ENCODE data around the gene CTCF. TPM values are rescaled to one million over a fixed set of nuclear protein-coding genes. Genes with fewer than 3 reads are reported as not detected.

The CTCF gene
- total and polyA plus RNA-seq, 9 donors: 27.4 to 52.3 (median 41.9) TPM

DNA sequence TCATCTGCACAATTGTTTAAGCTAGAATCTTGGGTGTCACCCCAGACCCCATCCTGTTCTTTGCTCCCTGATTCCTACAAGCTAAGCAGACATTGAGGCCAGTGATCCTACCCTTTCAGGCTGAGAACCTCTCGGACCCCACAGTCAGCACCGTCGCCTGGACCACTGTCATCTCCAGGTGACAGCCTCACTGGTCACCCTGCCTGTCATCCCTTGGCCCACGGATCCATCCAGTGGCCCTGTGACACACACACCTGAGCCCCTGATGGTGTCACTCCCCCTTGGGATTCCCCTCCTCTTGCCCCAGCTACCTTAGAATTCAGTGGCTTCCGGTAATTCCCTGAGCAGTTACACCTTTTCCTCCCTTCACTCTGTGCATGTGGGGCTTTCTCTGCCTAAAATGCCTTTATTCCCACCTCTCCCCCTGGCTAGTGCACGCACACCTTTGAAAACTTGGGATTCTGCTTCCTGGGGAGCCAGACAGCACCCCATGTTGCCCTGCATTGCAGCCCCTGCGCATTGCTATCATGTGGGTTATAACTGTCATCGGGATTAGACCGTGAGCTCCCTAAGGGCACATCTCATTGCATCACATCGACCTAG, 107.3 kb downstream of the CTCF start:
- no peak overlapping the region for H3K27ac ChIP-seq (ENCODE audit: low read length)
- no peak overlapping the region for H3K4me3 ChIP-seq (ENCODE audit: low read length)
- no peak for DNase-seq
- H3K9me3 ChIP-seq (replicated peaks; ENCODE audit: control insufficient read depth, low read depth, low read length): no peaks in the 10 kb centered on the region
- 83% methylated on average over 10 of the region's 10 CpGs for WGBS (ENCODE audit: insufficient coverage)
- no peaks in the 10 kb centered on the region for H3K27me3 ChIP-seq (ENCODE audit: control insufficient read depth, insufficient read depth, low read length)
- peaks cover 3% of the 10 kb centered on the region for H3K36me3 ChIP-seq (ENCODE audit: control insufficient read depth, insufficient read depth, low read length)
- peaks cover 40% of the 10 kb centered on the region for H3K4me1 ChIP-seq (ENCODE audit: control insufficient read depth, insufficient read depth, low read length)

DNA sequence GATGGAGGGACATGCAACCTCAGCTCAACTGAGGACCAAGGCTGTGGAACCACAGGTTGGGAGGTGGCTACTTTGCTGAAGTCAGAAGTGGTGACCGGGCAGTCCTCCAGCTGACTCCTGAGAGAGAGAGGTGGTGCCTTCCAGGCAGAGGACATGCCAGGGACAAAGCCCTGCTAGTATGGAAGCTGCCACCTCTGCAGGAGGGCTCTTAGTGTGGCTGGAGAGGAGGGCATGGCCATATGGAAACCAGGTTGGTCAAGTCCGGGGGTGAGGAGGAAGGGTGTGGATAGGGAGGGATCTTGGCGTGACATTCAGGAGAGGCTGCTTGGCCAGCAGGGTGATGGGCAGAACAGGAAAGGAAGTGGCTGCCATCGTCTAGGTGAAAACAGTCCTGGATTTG, 110.0 kb downstream of the CTCF start:
- Histone ChIP-seq H3K9me3 (replicated peaks; ENCODE audit: control insufficient read depth, low read depth, low read length) (no peaks in the 10 kb centered on the region), H3K4me3 (ENCODE audit: low read length) (no peak overlapping the region), H3K27me3 (ENCODE audit: control insufficient read depth, insufficient read depth, low read length) (no peaks in the 10 kb centered on the region), H3K36me3 (ENCODE audit: control insufficient read depth, insufficient read depth, low read length) (peaks cover 5% of the 10 kb centered on the region), H3K27ac (ENCODE audit: low read length) (no peak overlapping the region), H3K4me1 (ENCODE audit: control insufficient read depth, insufficient read depth, low read length) (peaks cover 26% of the 10 kb centered on the region)
- no peak for DNase-seq
- 27% methylated on average over 3 of the region's 4 CpGs for WGBS (ENCODE audit: insufficient coverage)

DNA sequence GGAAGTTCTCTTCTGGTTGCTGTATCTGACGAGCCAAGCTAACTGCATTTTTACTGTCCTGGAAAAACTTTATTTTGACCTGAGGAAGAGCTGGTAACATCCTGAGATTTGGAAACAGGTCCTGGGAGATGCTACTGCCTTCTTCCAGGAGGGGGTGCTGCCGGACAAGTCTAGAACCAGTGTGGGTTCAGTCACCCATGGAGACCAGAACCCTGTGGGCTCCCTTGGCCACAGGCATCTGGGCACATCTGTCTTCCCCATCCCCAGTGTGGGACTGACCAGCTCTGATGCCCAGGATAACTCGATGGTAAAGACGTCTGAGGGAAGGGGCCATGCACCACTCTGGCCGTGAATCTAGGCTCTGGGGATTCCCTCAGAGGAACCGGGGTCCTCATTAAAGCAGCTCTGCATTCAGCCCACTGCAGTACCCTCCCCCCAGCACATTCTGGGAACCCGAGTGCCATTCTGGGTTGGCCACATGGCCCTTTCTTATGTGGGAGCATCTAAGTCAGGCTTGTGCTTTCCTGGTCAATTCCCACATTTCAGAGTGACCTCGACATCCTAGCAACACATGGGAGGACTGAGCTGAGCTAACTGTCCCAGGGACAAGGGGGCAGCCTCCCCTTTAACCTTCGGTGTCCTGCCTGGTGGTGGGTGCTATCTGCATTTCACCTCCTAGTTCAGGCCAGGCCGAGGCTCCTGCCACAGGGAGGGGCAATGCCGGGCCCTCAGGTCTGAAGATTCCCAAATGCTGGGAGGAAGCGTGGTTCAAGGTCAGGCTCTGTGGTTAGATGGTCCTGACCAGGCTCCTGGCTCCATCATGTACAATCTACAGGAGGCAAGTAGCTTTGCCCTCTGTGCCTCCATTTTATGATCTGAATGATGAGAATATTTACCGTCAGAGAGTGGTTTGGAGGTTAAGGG, 110.7 kb downstream of the CTCF start:
- Histone ChIP-seq H3K36me3 (ENCODE audit: control insufficient read depth, insufficient read depth, low read length) (peaks cover 5% of the 10 kb centered on the region), H3K27ac (ENCODE audit: low read length) (peak overlapping the region; percentile 87), H3K9me3 (replicated peaks; ENCODE audit: control insufficient read depth, low read depth, low read length) (no peaks in the 10 kb centered on the region), H3K27me3 (ENCODE audit: control insufficient read depth, insufficient read depth, low read length) (no peaks in the 10 kb centered on the region), H3K4me3 (ENCODE audit: low read length) (no peak overlapping the region), H3K4me1 (ENCODE audit: control insufficient read depth, insufficient read depth, low read length) (peaks cover 20% of the 10 kb centered on the region)
- WGBS (ENCODE audit: insufficient coverage): 59% methylated on average over 11 of the region's 13 CpGs
- peak; percentile 56 for DNase-seq

DNA sequence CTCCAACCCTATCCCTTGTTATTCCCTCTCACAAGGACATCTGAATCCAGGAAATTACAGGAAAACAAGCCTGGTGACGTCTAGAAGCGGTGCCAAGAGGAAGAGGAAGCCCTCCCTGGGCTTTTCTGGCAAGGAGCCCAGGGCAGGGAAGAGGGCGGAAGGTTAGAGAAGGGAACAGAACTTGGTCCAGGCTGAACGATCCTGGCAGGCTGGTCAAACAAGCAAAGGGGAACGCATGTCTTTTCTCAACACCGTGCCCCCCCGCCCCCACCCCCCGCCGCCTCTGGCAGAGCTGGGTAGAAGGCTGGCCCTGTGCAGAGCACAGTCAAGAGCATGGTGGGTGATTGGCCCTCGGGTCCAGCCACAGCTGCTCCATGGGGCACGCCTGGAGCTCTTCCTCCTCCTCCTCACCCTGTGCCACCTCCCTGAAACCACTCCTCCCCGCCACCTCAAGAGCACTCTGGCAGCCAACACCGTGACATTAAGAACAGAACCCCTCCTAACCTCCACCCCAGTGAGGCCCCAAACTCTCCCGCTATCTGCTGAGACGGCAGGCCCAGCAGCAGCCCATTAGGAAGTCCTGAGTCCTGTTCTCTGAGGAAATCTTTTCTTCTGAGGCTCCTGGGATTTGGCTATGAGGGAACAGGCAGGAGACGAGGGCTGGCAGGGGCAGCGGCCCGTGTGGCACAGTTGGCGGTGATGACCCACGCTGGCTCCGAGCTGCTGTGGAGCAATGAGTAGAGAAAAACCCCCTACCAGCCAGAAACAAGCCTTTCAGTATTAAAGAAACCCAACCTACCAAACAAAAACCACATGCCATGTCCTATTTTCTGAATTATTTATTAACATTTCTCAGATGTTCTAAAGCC, 111.6 kb downstream of the CTCF start:
- Histone ChIP-seq H3K4me1 (ENCODE audit: control insufficient read depth, insufficient read depth, low read length) (peaks cover 18% of the 10 kb centered on the region), H3K27me3 (ENCODE audit: control insufficient read depth, insufficient read depth, low read length) (no peaks in the 10 kb centered on the region), H3K9me3 (replicated peaks; ENCODE audit: control insufficient read depth, low read depth, low read length) (no peaks in the 10 kb centered on the region), H3K4me3 (ENCODE audit: low read length) (no peak overlapping the region), H3K27ac (ENCODE audit: low read length) (peak overlapping the region; percentile 87), H3K36me3 (ENCODE audit: control insufficient read depth, insufficient read depth, low read length) (peaks cover 5% of the 10 kb centered on the region)
- peak; percentile 79 for DNase-seq
- WGBS (ENCODE audit: insufficient coverage): 54% methylated on average over 8 of the region's 21 CpGs

DNA sequence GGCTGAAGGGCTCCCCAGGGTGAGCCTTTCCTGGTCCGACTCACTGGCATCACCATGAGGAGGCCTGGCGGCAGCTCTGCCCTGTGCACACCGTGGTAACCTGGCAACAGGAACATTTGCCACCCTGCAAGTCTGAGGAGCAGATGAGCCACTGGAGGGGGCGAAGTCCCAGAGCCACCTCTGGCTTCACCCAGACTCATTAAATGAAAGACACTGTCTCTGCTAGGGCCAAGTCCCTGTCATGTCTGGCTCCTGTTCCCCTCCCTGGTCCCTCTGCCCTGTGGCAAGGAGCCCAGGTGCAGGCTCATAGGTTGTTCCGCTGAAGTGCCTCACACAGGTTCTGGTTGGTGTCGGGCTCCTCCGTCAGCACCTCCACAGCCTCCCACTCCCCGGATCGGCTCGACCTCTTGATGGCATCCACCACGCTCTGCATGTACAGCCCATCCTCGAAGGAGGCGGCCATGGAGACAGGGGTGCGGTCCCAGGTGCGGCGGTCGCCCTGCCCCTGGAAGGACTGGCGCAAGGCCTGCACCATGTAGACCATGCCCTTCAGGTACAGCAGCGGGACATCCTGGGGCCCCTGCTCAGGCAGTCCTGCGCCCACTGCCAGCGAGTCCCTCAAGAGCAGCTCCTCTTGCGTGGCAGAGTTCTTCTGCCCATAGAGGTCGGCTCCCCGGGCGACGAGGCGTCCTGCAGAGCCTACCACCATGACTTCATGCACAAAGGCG, 112.7 kb downstream of the CTCF start:
- DNase-seq: no peak
- Histone ChIP-seq H3K4me3 (ENCODE audit: low read length) (no peak overlapping the region), H3K9me3 (replicated peaks; ENCODE audit: control insufficient read depth, low read depth, low read length) (no peaks in the 10 kb centered on the region), H3K36me3 (ENCODE audit: control insufficient read depth, insufficient read depth, low read length) (peaks cover 5% of the 10 kb centered on the region), H3K4me1 (ENCODE audit: control insufficient read depth, insufficient read depth, low read length) (peaks cover 18% of the 10 kb centered on the region), H3K27me3 (ENCODE audit: control insufficient read depth, insufficient read depth, low read length) (no peaks in the 10 kb centered on the region), H3K27ac (ENCODE audit: low read length) (no peak overlapping the region)
- 92% methylated on average over 28 of the region's 28 CpGs for WGBS (ENCODE audit: insufficient coverage)

DNA sequence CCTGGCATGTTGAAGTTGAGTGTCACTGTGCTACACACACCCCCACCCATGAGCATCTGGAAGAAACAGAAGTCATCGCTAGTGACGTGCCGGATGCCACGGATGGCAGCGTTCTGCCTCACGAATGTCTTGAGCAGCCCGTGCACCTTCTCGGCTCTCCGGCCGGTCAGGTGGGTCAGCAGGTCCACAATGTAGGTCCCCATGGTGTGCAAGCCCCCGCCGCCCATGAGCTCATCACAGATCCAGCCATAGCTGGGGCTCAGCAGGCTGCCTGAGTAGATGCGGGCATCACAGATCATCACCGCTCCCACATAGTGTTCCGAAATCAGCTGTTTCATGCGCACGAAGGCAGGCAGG, 113.2 kb downstream of the CTCF start:
- Histone ChIP-seq H3K36me3 (ENCODE audit: control insufficient read depth, insufficient read depth, low read length) (peaks cover 5% of the 10 kb centered on the region), H3K4me1 (ENCODE audit: control insufficient read depth, insufficient read depth, low read length) (peaks cover 18% of the 10 kb centered on the region), H3K27me3 (ENCODE audit: control insufficient read depth, insufficient read depth, low read length) (no peaks in the 10 kb centered on the region), H3K9me3 (replicated peaks; ENCODE audit: control insufficient read depth, low read depth, low read length) (no peaks in the 10 kb centered on the region), H3K27ac (ENCODE audit: low read length) (no peak overlapping the region), H3K4me3 (ENCODE audit: low read length) (no peak overlapping the region)
- no peak for DNase-seq
- 94% methylated on average over 17 of the region's 17 CpGs for WGBS (ENCODE audit: insufficient coverage)

DNA sequence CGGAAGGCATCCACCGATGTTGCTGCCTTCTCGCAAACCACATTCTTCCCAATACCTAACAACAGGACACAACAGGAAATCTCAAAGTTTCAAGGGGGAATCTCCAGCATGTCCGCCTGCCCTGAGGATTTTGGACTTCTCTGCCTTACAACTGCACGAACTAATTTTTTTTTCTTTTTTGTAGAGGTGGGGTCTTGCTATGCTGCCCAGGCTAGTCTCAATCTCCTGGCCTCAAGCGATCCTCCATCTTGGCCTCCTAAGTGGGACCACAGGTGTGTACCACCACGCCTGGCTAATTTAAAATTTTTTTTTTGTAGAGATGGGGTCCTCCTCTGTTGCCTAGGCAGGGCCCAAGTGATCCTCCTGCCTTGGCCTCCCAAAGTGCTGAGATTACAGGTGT, 113.7 kb downstream of the CTCF start:
- H3K4me1 ChIP-seq (ENCODE audit: control insufficient read depth, insufficient read depth, low read length): peaks cover 18% of the 10 kb centered on the region
- no peak overlapping the region for H3K4me3 ChIP-seq (ENCODE audit: low read length)
- WGBS (ENCODE audit: insufficient coverage): 94% methylated on average over 3 of the region's 7 CpGs
- H3K27ac ChIP-seq (ENCODE audit: low read length): no peak overlapping the region
- peaks cover 8% of the 10 kb centered on the region for H3K36me3 ChIP-seq (ENCODE audit: control insufficient read depth, insufficient read depth, low read length)
- H3K9me3 ChIP-seq (replicated peaks; ENCODE audit: control insufficient read depth, low read depth, low read length): no peaks in the 10 kb centered on the region
- no peak for DNase-seq
- H3K27me3 ChIP-seq (ENCODE audit: control insufficient read depth, insufficient read depth, low read length): no peaks in the 10 kb centered on the region

DNA sequence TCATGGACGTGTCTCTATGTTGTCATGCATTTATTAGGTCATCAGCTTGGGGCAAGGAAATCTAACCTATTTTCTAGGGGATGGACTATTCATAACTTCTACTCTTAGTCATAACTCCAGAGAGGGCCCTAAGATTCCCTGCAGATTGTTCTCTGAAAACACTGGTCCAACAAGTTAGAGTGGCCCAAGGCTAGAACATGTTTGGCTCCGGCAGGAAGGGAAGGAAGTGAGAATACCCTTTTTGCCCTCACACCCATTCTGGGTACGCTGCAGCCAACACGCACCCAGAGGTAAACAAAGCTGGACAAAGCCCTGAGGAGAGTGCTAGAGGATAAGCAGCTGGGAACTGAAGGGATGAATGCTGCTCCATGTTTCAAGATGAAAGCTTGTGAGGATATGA, 114.2 kb downstream of the CTCF start:
- H3K27ac ChIP-seq (ENCODE audit: low read length): no peak overlapping the region
- WGBS (ENCODE audit: insufficient coverage): no CpG with 5 or more reads among the region's 4 CpGs
- H3K4me1 ChIP-seq (ENCODE audit: control insufficient read depth, insufficient read depth, low read length): peaks cover 18% of the 10 kb centered on the region
- no peak overlapping the region for H3K4me3 ChIP-seq (ENCODE audit: low read length)
- peaks cover 9% of the 10 kb centered on the region for H3K36me3 ChIP-seq (ENCODE audit: control insufficient read depth, insufficient read depth, low read length)
- DNase-seq: no peak
- no peaks in the 10 kb centered on the region for H3K27me3 ChIP-seq (ENCODE audit: control insufficient read depth, insufficient read depth, low read length)
- no peaks in the 10 kb centered on the region for H3K9me3 ChIP-seq (replicated peaks; ENCODE audit: control insufficient read depth, low read depth, low read length)

DNA sequence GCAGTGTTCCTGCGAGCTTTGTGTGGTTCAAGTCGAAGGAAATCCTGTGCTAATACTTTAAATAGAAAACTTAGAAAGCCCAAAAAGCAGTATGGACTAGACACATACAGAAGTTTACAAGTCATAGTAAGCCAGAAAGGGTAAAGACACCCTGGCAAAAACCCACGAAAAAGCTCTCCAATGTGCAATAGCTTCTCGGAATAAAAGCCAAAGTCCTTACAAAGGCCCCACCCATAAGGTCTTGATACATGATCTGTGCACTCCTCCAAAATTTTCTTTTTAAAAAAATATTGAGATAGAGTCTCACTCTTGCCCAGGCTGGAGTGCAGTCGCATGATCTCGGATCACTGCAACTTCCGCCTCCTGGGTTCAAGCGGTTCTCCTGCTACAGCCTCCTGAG, 114.6 kb downstream of the CTCF start:
- Histone ChIP-seq H3K9me3 (replicated peaks; ENCODE audit: control insufficient read depth, low read depth, low read length) (no peaks in the 10 kb centered on the region), H3K4me3 (ENCODE audit: low read length) (no peak overlapping the region), H3K27me3 (ENCODE audit: control insufficient read depth, insufficient read depth, low read length) (no peaks in the 10 kb centered on the region), H3K36me3 (ENCODE audit: control insufficient read depth, insufficient read depth, low read length) (peaks cover 9% of the 10 kb centered on the region), H3K27ac (ENCODE audit: low read length) (no peak overlapping the region), H3K4me1 (ENCODE audit: control insufficient read depth, insufficient read depth, low read length) (peaks cover 18% of the 10 kb centered on the region)
- 87% methylated on average over 3 of the region's 8 CpGs for WGBS (ENCODE audit: insufficient coverage)
- DNase-seq: no peak
